ENCODE data around the gene KRTCAP3.

Gene KRTCAP3

GRCh38 chr2:27441226-27441926 lies 805 bp upstream of the KRTCAP3 start:
- no peak for DNase-seq

DNA sequence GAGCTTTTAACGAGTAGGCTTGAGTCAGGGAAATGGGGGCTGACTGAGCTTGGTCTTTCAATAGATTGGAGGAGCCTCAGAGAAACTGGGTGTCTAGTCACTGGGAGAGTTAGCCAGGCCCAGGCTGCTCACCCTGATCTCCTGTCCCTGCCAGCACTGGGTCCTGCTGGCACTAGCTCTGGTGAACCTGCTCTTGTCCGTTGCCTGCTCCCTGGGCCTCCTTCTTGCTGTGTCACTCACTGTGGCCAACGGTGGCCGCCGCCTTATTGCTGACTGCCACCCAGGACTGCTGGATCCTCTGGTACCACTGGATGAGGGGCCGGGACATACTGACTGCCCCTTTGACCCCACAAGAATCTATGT lies 720 bp downstream of the KRTCAP3 start:
- DNase-seq: no peak

DNA sequence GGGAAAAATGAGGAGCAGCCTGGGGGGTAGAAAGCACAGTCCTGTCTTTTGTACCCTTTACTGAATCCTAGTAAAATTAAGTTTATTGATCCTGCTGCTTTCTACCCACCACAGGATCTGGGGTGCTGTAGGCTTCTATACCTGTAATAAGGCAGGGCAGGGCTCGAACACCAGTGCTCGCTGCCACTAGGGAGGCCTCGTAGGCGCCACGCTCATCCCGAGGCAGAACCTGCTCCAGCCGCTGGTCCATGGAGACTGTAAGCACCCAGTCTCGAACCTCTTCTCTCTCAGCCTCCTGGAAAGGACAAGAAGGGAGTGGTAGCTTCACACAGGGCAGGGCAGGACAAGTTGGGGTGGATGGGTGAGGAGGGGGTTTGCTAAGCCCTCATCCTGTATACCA lies 3.0 kb downstream of the KRTCAP3 start:
- DNase-seq: no peak

DNA sequence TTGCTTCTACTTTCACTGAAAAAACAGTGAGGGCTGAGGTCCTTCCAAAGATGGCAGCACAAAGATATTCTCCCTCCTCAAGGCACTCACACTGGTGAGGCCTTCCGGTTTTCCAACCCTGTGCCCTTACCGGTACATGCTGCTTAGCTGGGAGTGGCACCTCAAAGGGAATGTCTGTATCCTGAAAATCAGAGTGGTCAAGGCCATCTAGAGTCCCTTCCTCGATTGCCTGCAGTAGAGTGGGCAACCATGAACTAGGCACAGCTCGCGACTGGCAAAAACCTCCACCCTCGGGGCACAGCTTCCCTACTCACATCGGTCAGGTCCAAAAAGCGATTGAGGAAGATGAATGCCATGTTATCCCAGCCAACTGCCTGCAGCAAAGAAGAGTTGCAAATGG lies 3.4 kb downstream of the KRTCAP3 start:
- DNase-seq: no peak

DNA sequence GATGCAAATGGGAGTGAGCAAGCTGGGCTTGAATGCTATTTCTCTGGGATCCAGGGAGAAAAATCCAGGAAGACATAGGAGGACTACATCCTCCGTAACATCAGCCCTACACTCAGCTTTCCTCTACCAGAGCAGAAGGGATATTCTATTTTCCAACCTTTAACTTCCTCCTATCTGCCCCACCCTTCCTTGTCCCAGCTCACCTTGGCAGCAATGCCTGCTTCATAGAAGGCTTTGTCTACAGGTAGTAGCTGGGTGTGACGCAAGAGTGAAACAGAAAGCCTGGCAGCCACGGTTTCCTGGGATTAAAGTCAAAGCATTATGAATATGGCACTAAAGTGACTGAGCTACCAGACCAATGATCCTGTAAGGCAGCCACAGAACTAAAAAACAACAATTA lies 3.9 kb downstream of the KRTCAP3 start:
- DNase-seq: no peak

GRCh38 chr2:27448381-27448780 lies 6.2 kb downstream of the KRTCAP3 start:
- no peak for DNase-seq

DNA sequence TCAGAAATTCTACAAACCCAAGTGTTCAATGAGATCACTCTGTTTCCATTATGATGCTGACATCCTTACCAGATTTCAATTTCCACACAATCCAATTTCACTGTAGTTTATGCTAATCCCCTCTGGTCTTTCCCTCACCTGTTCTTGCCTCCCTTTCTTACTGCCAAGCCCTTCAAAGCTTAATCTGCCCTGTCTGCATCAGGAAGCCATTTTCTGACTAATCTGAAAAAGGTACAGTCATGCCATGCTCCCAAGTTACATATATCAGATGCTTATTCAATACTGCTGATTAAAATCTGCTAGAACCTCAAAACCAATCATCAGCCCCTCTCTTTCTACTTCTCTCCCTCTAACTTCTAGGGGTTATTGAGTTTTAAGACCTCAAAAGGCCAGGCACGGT lies 8.9 kb downstream of the KRTCAP3 start:
- no peak for DNase-seq

- DNase-seq: no peak
These were observed 11.8 kb downstream of the KRTCAP3 start for GRCh38 chr2:27453968-27454367.

- no peak for DNase-seq
These were observed 18.9 kb downstream of the KRTCAP3 start for GRCh38 chr2:27461118-27461517.

GRCh38 chr2:27464443-27464842 lies 22.3 kb downstream of the KRTCAP3 start:
- no peak for DNase-seq

DNA sequence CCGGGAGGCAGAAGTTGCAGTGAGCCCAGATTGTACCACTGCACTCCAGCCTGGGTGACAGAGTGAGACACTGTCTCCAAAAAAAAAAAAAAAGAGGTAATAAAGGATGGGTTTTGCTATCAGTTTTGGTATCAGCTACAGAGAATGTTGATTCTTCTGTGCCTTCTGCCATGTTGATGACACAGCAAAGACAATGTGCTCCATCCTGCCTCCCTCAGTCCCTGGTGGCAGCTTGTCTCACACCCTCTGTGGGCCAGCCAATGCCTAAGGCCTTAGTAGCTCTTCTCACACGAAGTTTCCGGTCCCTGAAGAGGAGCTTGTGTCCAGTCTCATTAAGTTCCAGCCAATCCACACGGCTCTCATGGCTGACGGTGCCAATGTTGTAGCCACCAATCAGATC lies 29.8 kb downstream of the KRTCAP3 start:
- DNase-seq: no peak

- no peak for DNase-seq
These were observed 43.3 kb downstream of the KRTCAP3 start for GRCh38 chr2:27485496-27485895.

GRCh38 chr2:27489118-27489497 lies 46.9 kb downstream of the KRTCAP3 start:
- DNase-seq: peak in 1 of 2 experiments; percentile 33

DNA sequence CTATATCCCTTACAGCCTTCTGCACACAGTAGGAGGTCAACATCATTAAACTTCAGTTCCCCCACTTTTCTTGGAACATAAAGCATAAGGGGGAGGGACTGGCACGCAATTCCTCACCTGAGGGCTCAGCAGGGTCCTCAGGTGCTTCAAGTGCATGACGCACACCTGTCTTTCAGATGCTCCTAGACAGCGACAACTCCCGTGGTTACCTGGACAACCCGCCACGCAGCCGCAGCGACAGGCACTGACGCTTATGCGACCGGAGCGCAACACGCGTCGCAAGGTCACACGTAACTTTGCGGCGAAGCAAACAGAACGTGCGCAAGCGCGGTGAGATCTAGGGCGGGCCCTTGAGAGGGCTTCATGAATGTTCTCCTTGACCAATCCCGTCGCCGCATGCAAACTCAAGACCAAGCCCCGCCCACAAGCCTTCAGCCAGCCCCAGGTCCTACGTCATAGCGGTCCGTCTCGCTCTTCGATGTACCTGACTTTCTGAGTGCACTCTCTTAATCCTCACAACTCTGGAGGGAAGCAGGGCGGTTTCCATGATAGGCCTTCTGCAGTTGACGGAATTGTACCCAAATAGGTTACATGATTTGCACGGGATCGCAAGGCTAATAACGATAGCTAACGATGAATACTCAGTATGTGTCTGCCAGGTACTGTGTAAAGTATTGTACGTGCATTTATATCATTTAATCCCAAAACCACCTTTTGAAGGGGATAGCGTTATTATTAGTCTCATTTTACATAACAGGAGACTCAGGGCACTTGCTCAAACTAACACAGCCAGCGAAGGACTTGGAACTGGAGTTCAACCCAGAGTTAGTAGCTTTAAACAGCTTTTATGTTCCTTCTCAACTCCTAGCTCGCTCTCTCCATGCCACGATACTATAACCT lies 47.6 kb downstream of the KRTCAP3 start, which contains the start of gene IFT172:
Gene IFT172, minus strand, starts transcription at position 246 of the 900 bp plus-strand sequence. Its CDS starts 90 bp downstream, at position 156.
- peak; percentile 99 for DNase-seq

DNA sequence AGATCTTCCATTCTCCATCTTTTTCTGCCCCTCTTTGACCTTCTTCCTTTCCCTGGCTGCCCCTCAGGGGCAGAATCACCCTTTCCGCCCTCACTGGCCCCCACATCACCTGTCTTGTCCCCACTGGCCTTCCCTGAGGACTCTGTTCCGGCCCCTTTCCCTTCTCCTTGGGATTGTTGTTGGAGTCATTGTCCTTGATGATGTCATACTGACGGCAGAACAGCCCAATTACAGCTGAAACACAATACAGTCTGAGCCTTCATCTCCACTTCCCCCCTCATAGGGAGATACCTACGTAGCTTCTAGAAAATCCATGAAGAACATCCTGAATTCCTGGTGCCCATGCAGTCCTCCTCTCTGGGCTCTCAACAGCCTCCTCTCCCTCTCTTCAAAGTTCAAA lies 50.4 kb downstream of the KRTCAP3 start:
- DNase-seq: no peak

DNA sequence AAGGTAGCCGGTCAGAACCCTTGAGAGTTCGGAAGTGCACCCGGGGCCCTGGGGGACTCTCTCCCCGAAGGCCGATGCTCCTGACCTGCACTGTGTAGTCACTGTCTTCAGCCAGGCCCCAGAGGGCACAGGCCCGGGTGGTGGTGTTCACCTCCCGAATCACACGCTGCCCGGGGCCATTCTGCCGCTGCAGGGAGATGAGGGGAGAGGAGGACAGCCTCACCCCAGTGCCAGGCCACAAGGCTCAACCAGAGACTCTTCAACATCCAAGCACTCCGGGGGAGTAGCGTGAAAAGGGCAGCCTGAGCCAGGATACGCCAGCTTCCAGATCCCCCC lies 51.7 kb downstream of the KRTCAP3 start:
- DNase-seq: no peak
